HepG2 (cell line): ENCODE results near the gene DLL4. TPM values are rescaled to one million over a fixed set of nuclear protein-coding genes. Genes with fewer than 3 reads are reported as not detected.

Source experiments
- HMGXB4 ChIP-seq, 2 experiments: sonication (generic) in 1 of 2; formaldehyde crosslinking in 1 of 2; IDR thresholded peaks; 2 replicates each; pipeline versions ENCODE4 v1.4.0 to v1.6.1; 2018 to 2020; ENCODE audit warnings: missing genetic modification reagents in 2 of 2, borderline replicate concordance in 1 of 2, low read depth in 1 of 2, mild to moderate bottlenecking in 1 of 2, missing biosample characterization in 1 of 2
- HNF1B ChIP-seq: sonication (generic); formaldehyde crosslinking; IDR thresholded peaks from 2 replicates; pipeline ENCODE4 v1.5.1; 2020; ENCODE audit warnings: mild to moderate bottlenecking, moderate library complexity, missing genetic modification reagents
- JUN ChIP-seq: sonication (generic); formaldehyde crosslinking; IDR thresholded peaks from 2 replicates; pipeline ENCODE4 v1.4.0; 2020; ENCODE audit warnings: mild to moderate bottlenecking, missing genetic modification reagents
- KDM5B ChIP-seq: sonication (generic); formaldehyde crosslinking; IDR thresholded peaks from 2 replicates; pipeline ENCODE4 v1.4.0; 2020; ENCODE audit warnings: missing genetic modification reagents, mild to moderate bottlenecking, borderline replicate concordance
- KDM6A ChIP-seq: IDR thresholded peaks from 2 replicates; pipeline ENCODE4 v1.6.1; 2016; ENCODE audit warnings: low read depth
- KLF12 ChIP-seq: sonication (generic); formaldehyde crosslinking; IDR thresholded peaks from 2 replicates; pipeline ENCODE4 v1.4.0; 2020; ENCODE audit warnings: missing genetic modification reagents, borderline replicate concordance
- RXRA ChIP-seq: sonication (generic); formaldehyde crosslinking; IDR thresholded peaks from 2 replicates; pipeline ENCODE4 v1.5.1; 2020; ENCODE audit warnings: missing genetic modification reagents
- TBL1XR1 ChIP-seq: fragments of 150-350 bp; IDR thresholded peaks from 2 replicates; pipeline ENCODE4 v1.6.1; 2014; ENCODE audit warnings: borderline replicate concordance, low read length; ENCODE audit not compliant: partially characterized antibody
- TBX2 ChIP-seq: sonication (generic); formaldehyde crosslinking; IDR thresholded peaks from 2 replicates; pipeline ENCODE4 v1.5.0; 2020; ENCODE audit warnings: missing genetic modification reagents, mild to moderate bottlenecking, borderline replicate concordance
- TBX3 ChIP-seq: fragments of 450-650 bp; IDR thresholded peaks from 2 replicates; pipeline ENCODE4 v1.6.1; 2017; ENCODE audit warnings: antibody characterized with exemption, mild to moderate bottlenecking, inconsistent platforms, borderline replicate concordance
- XRCC5 ChIP-seq: fragments of 200-400 bp; formaldehyde crosslinking; optimal IDR thresholded peaks from 2 replicates; pipeline ENCODE3; 2017; ENCODE audit warnings: mild to moderate bottlenecking, low read length
- ZBTB37 ChIP-seq: sonication (generic); formaldehyde crosslinking; IDR thresholded peaks from 2 replicates; pipeline ENCODE4 v1.4.0; 2020; ENCODE audit warnings: mild to moderate bottlenecking, missing genetic modification reagents
- ZHX2 ChIP-seq, 2 experiments: sonication (generic) in 1 of 2; formaldehyde crosslinking in 1 of 2; IDR thresholded peaks; 2 replicates each; pipeline versions ENCODE4 v1.6.1 to v1.9.0; 2014 to 2022; ENCODE audit warnings: antibody characterized with exemption in 1 of 2, borderline replicate concordance in 1 of 2, inconsistent platforms in 1 of 2, low read depth in 1 of 2, missing genetic modification reagents in 1 of 2
- ZNF33A ChIP-seq: sonication (generic); formaldehyde crosslinking; IDR thresholded peaks from 2 replicates; pipeline ENCODE4 v1.5.1; 2020; ENCODE audit warnings: missing genetic modification reagents, mild to moderate bottlenecking, moderate library complexity, borderline replicate concordance
- ZNF781 ChIP-seq: sonication (generic); formaldehyde crosslinking; IDR thresholded peaks from 2 replicates; pipeline ENCODE4 v1.5.1; 2020; ENCODE audit warnings: borderline replicate concordance, mild to moderate bottlenecking, missing genetic modification reagents; ENCODE audit errors: not compliant biosample characterization
- polyA plus RNA-seq, 8 experiments: library from polyadenylated mRNA; depleted of rRNA in 3 of 8; stranded (reverse) in 7 of 8; unstranded in 1 of 8; fragments of >200 nt; fragmentation: Illumina TruSeq in 4 of 8; extraction: Trizol in 4 of 8; gene quantifications; 2 replicates each; pipeline versions ENCODE4 v1.2.1 to v1.2.3, GENCODE V29; 2011 to 2016; ENCODE audit warnings: low read depth in 4 of 8, missing spikeins in 1 of 8, mixed read lengths in 1 of 8; ENCODE audit not compliant: insufficient read depth in 1 of 8
- total RNA-seq, 5 experiments: library from RNA; depleted of rRNA; stranded (reverse); fragments of >200 nt; fragmentation: Illumina TruSeq; extraction: Trizol; gene quantifications; 2 replicates each; pipeline ENCODE4 v1.2.3, GENCODE V29; 2016; ENCODE audit warnings: low read depth in 1 of 5

DLL4 gene
- total and polyA plus RNA-seq, 2 of the 13 experiments (the other 11 are each of a cell fraction or from before 2014, with no cell fraction given), result 0.20 to 0.25 TPM

GRCh38 chr15:40930430-40931299, 1.5 kb downstream of the DLL4 start (continued):
- TF ChIP-seq TBX2 (CRISPR knock-in tag) (peak; percentile 19; the same call in 1 of the 2 replicates), ZNF781 (no peak), HMGXB4 (CRISPR knock-in tag; IDR thresholded peaks at IDR 0.05; ENCODE audit: borderline replicate concordance in 1 of 2, low read depth in 1 of 2) (peak in 1 of 2 experiments; percentile 87; a peak in 2 of 4 replicates), KLF12 (CRISPR knock-in tag) (no peak), RXRA (no peak), JUN (CRISPR knock-in tag) (no peak), KDM5B (peak; percentile 15; the same call in 1 of the 2 replicates), KDM6A (CRISPR knock-in tag) (no peak), ZBTB37 (no peak), TBL1XR1 (no peak), ZNF33A (CRISPR knock-in tag) (no peak), TBX3 (no peak), XRCC5 (peak; percentile 49), HNF1B (CRISPR knock-in tag) (no peak), ZHX2 (IDR thresholded peaks at IDR 0.05; ENCODE audit: low read depth) (no peak), ZHX2 (CRISPR knock-in tag; IDR thresholded peaks at IDR 0.05; ENCODE audit: borderline replicate concordance) (no peak)
